Posterior cingulate gyrus (tissue), 11 donors: Measurements from ENCODE around the gene ANXA6.
"Not testable (repeated sequence)": the region's sequence is repeated elsewhere in the genome, so short reads cannot be mapped to it uniquely, and the experiment has no call there.

Experiments used
- DNase-seq, 10 donors: peaks; one replicate each; pipeline versions ENCODE4 v3.0.0 to v3.0.0-alpha.2; 2020 to 2021; ENCODE audit warnings: mixed read lengths in 3 of 10
- intact Hi-C: fragments of 100-400 bp; cut with DNase I; formaldehyde crosslinking; loops from one replicate; pipeline ENCODE4 v1.15.1; 2023

Gene ANXA6

GRCh38 chr5:151181818-151182523 is 24.4 kb upstream of the ANXA6 start:
- intact Hi-C loops = no loop called here
- peak in 1 of 10 donors; percentile 18 for DNase-seq

DNA sequence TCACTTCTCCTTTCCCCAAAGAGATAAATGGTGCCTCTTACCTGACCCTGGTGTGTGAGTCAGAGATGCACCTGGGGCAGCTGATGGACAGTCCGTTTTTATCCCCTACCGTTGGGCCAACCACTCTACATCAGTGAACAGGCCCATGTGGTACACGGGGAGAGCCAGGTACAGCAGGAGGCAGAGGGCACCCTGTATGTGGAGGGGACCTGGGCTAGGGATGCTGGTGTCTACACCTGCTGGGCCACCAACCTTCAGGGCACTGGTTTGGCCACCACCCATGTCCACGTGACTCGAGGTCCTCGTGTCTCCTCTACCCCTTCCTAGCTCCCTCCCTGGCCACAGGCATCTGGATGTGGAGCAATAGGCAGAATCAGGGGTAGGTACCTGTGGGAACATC is 22.7 kb upstream of the ANXA6 start:
- intact Hi-C loops = no loop called here
- DNase-seq = peak in 1 of 10 donors; percentile 43

GRCh38 chr5:151179489-151179840 is 21.9 kb upstream of the ANXA6 start:
- intact Hi-C loops = no loop called here
- peak in 1 of 10 donors; percentile 27 for DNase-seq

- DNase-seq = peak in 1 of 10 donors; percentile 4
- intact Hi-C loops = no loop called here
Measured at GRCh38 chr5:151178777-151179488, 21.4 kb upstream of the ANXA6 start.

GRCh38 chr5:151178372-151178771 is 20.8 kb upstream of the ANXA6 start:
- DNase-seq = no peak
- intact Hi-C loops = no loop called here

GRCh38 chr5:151176268-151176667 is 18.7 kb upstream of the ANXA6 start:
- intact Hi-C loops = not testable (repeated sequence)
- peak in 1 of 10 donors; percentile 1 for DNase-seq

- intact Hi-C loops = no loop called here
- peak in 1 of 10 donors; percentile 53 for DNase-seq
Measured at GRCh38 chr5:151174612-151175101, 17.1 kb upstream of the ANXA6 start.

DNA sequence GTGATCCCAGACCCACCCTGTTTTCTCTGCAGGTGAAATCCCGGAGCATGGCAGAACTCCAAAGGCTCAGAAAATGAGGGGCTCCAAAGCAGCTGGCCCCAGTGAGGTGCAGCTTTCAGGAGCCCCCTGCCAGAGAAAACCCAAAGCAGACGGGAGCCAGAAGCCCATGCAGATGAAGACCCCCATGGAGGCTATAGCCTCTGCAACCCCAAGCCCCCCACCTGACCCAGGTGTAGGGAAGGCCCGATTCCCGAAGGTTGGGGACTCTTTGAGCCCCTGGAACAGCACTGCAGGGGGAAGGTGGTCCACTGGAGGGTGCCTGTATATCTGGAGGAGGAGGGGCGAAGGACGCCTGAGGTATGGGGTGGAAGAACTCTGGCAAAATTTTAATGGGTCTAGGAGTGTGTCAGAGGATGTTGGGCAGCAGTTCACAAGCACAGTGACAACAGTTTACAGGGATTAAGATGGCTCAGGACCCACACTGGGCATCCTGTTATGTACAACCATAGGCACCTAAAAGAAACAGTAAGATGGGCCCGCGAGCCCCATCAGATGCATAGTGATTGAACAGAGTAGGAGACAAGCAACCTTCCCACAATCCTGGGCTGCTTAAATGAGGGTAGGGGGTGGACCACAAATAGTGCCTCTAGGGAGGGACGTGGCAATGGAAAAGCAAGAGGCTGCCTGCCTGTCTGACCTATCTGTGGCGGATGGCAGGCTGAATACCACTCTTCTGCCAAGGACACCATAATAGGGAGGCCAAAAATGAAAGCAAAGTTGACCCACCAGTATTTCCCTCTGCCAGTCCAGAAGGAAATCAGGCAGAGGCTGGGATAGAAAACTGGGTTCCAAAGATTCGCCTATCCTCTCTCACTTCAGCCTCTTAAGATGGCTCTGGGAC is 16.4 kb upstream of the ANXA6 start:
- peak in 1 of 10 donors; percentile 19 for DNase-seq
- intact Hi-C loops = no loop called here

GRCh38 chr5:151171529-151171928 is 13.9 kb upstream of the ANXA6 start:
- intact Hi-C loops = no loop called here
- DNase-seq = peak in 1 of 10 donors; percentile 2

DNA sequence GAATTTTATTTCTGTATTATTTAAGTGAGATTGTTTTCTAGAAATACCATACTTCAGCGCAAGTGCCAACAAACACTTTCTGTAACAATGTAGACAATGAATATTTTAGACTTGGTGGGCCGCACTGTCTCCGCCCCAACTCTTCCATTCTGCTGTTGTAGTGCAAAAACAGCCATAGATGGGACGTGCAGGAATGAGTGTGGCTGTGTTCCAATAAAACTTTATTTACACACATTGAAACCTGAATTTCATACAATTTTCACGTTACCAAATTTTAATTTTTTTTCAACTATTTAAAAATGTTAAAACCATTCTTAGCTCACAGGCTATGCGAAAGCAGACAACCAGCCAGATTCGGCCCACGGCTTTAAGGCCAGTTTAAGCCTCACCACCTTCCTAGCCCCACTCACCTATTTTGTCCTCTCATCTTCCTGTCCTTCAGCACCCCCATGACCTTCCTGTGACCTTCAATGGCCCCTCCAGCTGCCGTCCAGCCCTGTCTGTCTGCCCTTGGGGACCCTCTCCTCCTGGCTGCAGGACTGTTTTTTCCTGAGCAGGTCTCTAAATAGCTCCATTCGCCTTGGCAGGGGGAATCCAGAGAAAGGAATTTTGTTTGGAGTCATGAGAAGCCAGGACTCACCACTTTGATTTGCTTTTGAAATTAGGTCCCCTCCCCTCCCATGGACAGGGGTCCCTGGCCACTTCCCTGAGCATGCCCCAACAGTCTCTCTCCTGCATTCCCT is 11.2 kb upstream of the ANXA6 start:
- DNase-seq = peak in 2 of 10 donors; percentile 27 to 63
- intact Hi-C loops = loop anchor here (5.0 kb wide), 1 partner anchor 166 kb away; no protein-coding TSS in a partner anchor

DNA sequence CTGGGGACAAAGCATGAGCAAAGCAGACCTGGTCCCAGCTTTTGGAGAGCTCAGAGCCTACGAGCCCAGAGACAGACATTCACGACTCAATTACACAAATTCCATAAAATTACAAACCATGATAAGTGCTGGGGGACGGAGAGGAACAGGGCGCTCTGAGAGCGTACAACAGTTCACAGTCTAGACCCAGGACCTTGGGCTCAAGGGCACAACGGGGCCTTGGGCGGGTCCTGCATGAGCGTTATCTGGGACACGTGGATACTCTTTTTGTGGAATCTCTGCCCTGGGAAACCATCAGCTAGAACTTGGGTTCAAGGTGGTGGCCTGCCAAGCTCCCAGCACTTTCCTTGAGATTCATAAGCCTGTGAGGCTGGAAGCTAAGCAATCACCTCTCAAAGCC is 9.4 kb upstream of the ANXA6 start:
- intact Hi-C loops = loop anchor here (5.0 kb wide), 1 partner anchor 165 kb away; no protein-coding TSS in a partner anchor
- DNase-seq = peak in 1 of 10 donors; percentile 45

DNA sequence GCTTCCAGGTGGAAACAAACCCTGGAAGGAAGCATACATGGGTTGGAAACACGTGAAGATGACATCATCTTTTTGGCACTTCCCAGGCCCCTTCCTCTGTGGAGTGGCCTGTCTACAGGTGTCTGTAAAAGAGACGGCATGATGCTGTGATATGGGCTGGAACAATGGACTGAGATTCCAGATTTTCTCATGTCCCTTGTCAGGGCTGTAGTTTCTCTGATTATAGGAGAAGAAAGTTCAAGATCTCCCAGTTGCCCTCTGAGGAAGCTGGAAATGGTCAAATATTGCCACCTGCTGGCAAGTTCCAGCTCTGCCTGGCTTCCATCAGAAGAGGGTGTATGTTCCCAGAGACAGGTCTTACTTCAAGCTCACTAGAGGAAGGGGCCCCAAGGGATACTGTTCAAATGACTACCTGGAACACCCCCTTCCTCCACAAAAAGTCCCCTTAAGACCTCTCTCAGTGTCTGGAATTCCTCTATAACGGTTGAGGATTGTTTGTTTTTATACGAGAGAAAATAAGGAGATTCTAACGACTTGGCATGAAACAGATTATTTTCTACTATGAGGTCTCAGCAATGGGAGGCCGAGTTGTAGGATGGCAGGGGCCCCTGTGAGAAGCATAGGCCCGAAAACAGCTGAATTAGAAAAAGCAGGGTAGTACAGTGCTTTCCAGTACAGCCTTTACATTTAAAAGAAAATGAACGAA is 7.3 kb upstream of the ANXA6 start:
- intact Hi-C loops = loop anchor here (1.0 to 5.0 kb wide), 3 partner anchors 39 to 163 kb away; no protein-coding TSS in a partner anchor
- DNase-seq = peak; percentile 45 to 96 (median 80)

- intact Hi-C loops = no loop called here
- peak in 1 of 10 donors; percentile 1 for DNase-seq
Measured at GRCh38 chr5:151162776-151163175, 5.2 kb upstream of the ANXA6 start.

- intact Hi-C loops = no loop called here
- DNase-seq = peak in 1 of 10 donors; percentile 25
Measured at GRCh38 chr5:151159649-151160373, 2.2 kb upstream of the ANXA6 start.

GRCh38 chr5:151158287-151158661 is 695 bp upstream of the ANXA6 start:
- DNase-seq = peak in 2 of 10 donors; percentile 66 to 84
- intact Hi-C loops = no loop called here

DNA sequence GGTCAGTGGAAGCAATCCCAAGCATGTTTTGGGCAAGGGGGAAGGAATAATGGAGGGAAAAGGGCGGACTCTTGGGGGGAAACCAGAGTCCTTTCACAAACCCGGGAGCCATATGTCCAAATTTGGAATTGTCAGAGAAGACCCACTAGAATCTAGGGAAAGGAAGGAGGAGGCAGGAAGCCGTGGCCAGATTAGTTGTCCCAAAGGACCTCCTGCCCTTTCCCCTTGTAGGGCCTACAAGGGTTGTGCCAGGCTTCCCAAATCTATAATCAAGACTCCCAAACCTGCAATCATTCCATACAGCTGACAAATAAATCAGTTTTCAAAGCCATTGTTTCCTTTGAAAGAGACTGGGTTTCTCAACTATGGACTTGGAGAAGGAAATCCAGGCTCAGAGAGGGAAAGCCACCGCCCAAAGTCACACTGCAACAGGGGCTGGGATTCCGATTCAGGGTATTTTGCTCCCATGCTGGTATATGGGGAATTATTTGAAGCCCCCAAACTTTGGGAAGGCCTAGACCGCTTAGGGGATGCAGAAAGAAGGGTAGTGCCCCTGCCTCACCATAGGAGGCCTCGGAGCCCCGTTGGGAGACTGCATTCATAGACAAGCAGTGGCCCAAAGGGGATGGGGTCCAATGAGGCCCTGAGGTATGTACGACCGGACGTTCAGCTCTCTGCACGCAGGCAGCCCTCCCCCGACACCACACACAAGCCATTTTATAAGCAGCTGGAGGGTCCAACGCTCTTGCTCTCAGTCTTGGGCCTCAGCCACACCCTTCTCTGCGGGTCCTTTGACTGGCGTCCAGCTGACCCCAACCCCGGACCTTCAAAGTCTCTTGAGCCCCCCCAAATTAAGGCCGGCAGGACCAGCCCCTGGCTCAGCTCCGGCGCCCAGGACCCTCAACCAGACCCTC is 815 bp downstream of the ANXA6 start:
- intact Hi-C loops = no loop called here
- peak in 1 of 10 donors; percentile 22 for DNase-seq

- DNase-seq = peak in 4 of 10 donors; percentile 25 to 85 (median 82)
- intact Hi-C loops = no loop called here
Measured at GRCh38 chr5:151155775-151156506, 1.6 kb downstream of the ANXA6 start.
